NCI-H2107 treated with DMSO at 0.1 percent for 48 hours (cell line): Measurements from ENCODE around the gene CACNA2D1.
"Not testable (repeated sequence)": the region's sequence is repeated elsewhere in the genome, so short reads cannot be mapped to it uniquely, and the experiment has no call there.

Experiments used
- DNase-seq: peaks from one replicate; lab custom pipeline; 2025; ENCODE audit not compliant: unreplicated experiment; lab: John Stamatoyannopoulos, UW

The CACNA2D1 gene

GRCh38 chr7:82393840-82394220, 49.7 kb downstream of the CACNA2D1 start:
- DNase-seq = no peak

GRCh38 chr7:82393076-82393839, 50.3 kb downstream of the CACNA2D1 start:
- DNase-seq = no peak

GRCh38 chr7:82390936-82391335, 52.6 kb downstream of the CACNA2D1 start:
- no peak for DNase-seq

- DNase-seq = no peak
Measured at GRCh38 chr7:82389876-82390275, 53.7 kb downstream of the CACNA2D1 start.

- DNase-seq = no peak
Measured at GRCh38 chr7:82388138-82388537, 55.4 kb downstream of the CACNA2D1 start.

GRCh38 chr7:82386571-82386970, 57.0 kb downstream of the CACNA2D1 start:
- DNase-seq = not testable (repeated sequence)

GRCh38 chr7:82384779-82385178, 58.8 kb downstream of the CACNA2D1 start:
- DNase-seq = no peak

GRCh38 chr7:82384051-82384464, 59.5 kb downstream of the CACNA2D1 start:
- DNase-seq = peak; percentile 36

- peak; percentile 79 for DNase-seq
Measured at GRCh38 chr7:82382276-82382675, 61.3 kb downstream of the CACNA2D1 start.

GRCh38 chr7:82376739-82377138, 66.8 kb downstream of the CACNA2D1 start:
- DNase-seq = peak; percentile 45

- peak; percentile 93 for DNase-seq
Measured at GRCh38 chr7:82375713-82376112, 67.9 kb downstream of the CACNA2D1 start.

- DNase-seq = peak; percentile 93
Measured at GRCh38 chr7:82375129-82375528, 68.4 kb downstream of the CACNA2D1 start.

- DNase-seq = peak; percentile 45
Measured at GRCh38 chr7:82373926-82374635, 69.5 kb downstream of the CACNA2D1 start.

GRCh38 chr7:82364671-82365070, 78.9 kb downstream of the CACNA2D1 start:
- DNase-seq = no peak

GRCh38 chr7:82364048-82364447, 79.5 kb downstream of the CACNA2D1 start:
- no peak for DNase-seq

GRCh38 chr7:82362129-82362706, 81.4 kb downstream of the CACNA2D1 start:
- no peak for DNase-seq

- no peak for DNase-seq
Measured at GRCh38 chr7:82360591-82361368, 82.8 kb downstream of the CACNA2D1 start.

- no peak for DNase-seq
Measured at GRCh38 chr7:82359426-82359825, 84.2 kb downstream of the CACNA2D1 start.

GRCh38 chr7:82358923-82359322, 84.7 kb downstream of the CACNA2D1 start:
- no peak for DNase-seq

- DNase-seq = no peak
Measured at GRCh38 chr7:82358009-82358578, 85.5 kb downstream of the CACNA2D1 start.

- DNase-seq = no peak
Measured at GRCh38 chr7:82348251-82348650, 95.3 kb downstream of the CACNA2D1 start.
